Right cardiac atrium (tissue), 5 donors: ENCODE results near the gene MTUS2. TPM values are rescaled to one million over a fixed set of nuclear protein-coding genes. Genes with fewer than 3 reads are reported as not detected.
A peak's percentile ranks its signal among the peaks of the same experiment; 100 is the strongest.

Source experiments
- ATAC-seq, 2 donors: fragments of 200-7000 bp; cut with Tn5 transposase; one replicate each; pipeline versions ENCODE4 v1.8.0 to v1.9.1; 2020; ENCODE audit warnings: moderate library complexity in 2 of 2, mild to moderate bottlenecking in 1 of 2
- DNase-seq, 3 donors: peaks; one replicate each; pipeline ENCODE4 v3.0.0-alpha.2; 2020
- H3K27ac ChIP-seq: one replicate; pipeline ENCODE4 v1.5.1; 2013; ENCODE audit warnings: mild to moderate bottlenecking, low read length, control low read depth, moderate library complexity
- H3K27me3 ChIP-seq: one replicate; pipeline ENCODE4 v1.6.1; 2013; ENCODE audit not compliant: control insufficient read depth, insufficient read depth
- H3K4me1 ChIP-seq: one replicate; pipeline ENCODE4 v1.6.1; 2013; ENCODE audit warnings: low read length; ENCODE audit not compliant: control insufficient read depth, insufficient read depth
- H3K4me3 ChIP-seq: one replicate; pipeline ENCODE4 v1.5.1; 2013; ENCODE audit warnings: low read length, control low read depth
- H3K9me3 ChIP-seq: one replicate; pipeline ENCODE4 v1.6.1; 2013; ENCODE audit warnings: low read length; ENCODE audit not compliant: control insufficient read depth
- WGBS: extraction: QIAGEN DNeasy Blood & Tissue Kit; methylation state at CpG from one replicate; pipeline ENCODE4 v1.1.7; 2013; 5-methylcytosine and 5-hydroxymethylcytosine counted together
- intact Hi-C, 4 donors: fragments of 100-400 bp; cut with DNase I; formaldehyde crosslinking; loops; one replicate each; pipeline versions ENCODE4 v1.11.0 to v1.14.0; 2022 to 2023
- polyA plus RNA-seq: library from polyadenylated mRNA; stranded (reverse); fragments of 200-250 nt; gene quantifications from one replicate; pipeline ENCODE4 v1.2.3, GENCODE V29; 2013
- total RNA-seq, 4 donors: library from RNA; stranded (reverse); fragmentation: NEBNext Ultra II Directional; extraction: Animal tissue kit (Norgen Biotek cat#: 25700); gene quantifications; one replicate each; pipeline ENCODE4 v1.2.1, GENCODE V29; 2021
- donor health status: healthy with polysubstance abuse.
- donor health status: DM: no; HTN: yes; CAD: no.
- donor health status: DM: no; HTN: no; CAD: no.
- donor health status: DM: no; HTN: yes; CAD: no; lungs with severe emphysema.
- donor health status: DM: yes; HTN: yes; CAD: no.

The MTUS2 gene
- total and polyA plus RNA-seq, 5 donors, result 25.9 to 139 (median 79.1) TPM

- 49% methylated on average over 1 of the region's 1 CpG for WGBS
- ATAC-seq (peak in 1 of 2 donors; percentile 14), DNase-seq (no peak)
- Histone ChIP-seq H3K9me3 (no peaks in the 10 kb centered on the region), H3K4me1 (peaks cover 12% of the 10 kb centered on the region), H3K27me3 (no peaks in the 10 kb centered on the region), H3K27ac (peak overlapping the region; percentile 99), H3K4me3 (no peak overlapping the region)
- intact Hi-C loops, result no loop called here
Observed at GRCh38 chr13:29436291-29436690, 616.2 kb downstream of the MTUS2 start.

- peak in 1 of 3 donors; percentile 18 for DNase-seq
Observed at GRCh38 chr13:29436721-29437280, 616.7 kb downstream of the MTUS2 start.

DNA sequence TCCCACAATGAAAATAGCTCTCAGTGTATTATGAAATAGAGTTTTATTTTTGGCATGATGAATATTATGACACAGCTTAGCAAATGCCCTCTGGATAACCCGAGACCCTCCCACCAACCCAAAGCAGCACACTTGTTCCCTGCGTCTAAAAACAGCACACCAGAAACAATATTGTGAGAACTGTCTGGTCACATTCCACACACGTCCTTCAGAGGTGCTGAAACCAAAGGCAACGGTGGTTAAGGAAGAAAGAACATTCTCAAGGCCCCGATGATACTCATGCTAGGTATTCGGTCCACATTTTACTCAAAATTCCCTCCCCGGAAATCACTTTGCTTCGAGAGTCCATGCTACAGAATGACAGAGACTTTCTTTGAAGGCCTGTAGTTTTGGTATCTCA, 618.6 kb downstream of the MTUS2 start:
- Histone ChIP-seq H3K27ac (peak overlapping the region; percentile 48), H3K9me3 (no peaks in the 10 kb centered on the region), H3K27me3 (no peaks in the 10 kb centered on the region), H3K4me1 (peaks cover 14% of the 10 kb centered on the region), H3K4me3 (no peak overlapping the region)
- intact Hi-C loops, result no loop called here
- DNase-seq (peak in 1 of 3 donors; percentile 48), ATAC-seq (peak; percentile 74 to 76)
- 44% methylated on average over 8 of the region's 8 CpGs for WGBS

More at GRCh38 chr13:29436721-29437280, 616.7 kb downstream of the MTUS2 start:
- intact Hi-C loops, result no loop called here
- Histone ChIP-seq H3K4me3 (no peak overlapping the region), H3K27me3 (no peaks in the 10 kb centered on the region), H3K27ac (peak overlapping the region; percentile 99), H3K4me1 (peaks cover 12% of the 10 kb centered on the region), H3K9me3 (no peaks in the 10 kb centered on the region)
- WGBS, result 38% methylated on average over 3 of the region's 3 CpGs
- ATAC-seq, result no peak

GRCh38 chr13:29439601-29440388, 619.7 kb downstream of the MTUS2 start:
- Histone ChIP-seq H3K4me1 (peaks cover 11% of the 10 kb centered on the region), H3K4me3 (no peak overlapping the region), H3K27ac (peak overlapping the region; percentile 1), H3K27me3 (no peaks in the 10 kb centered on the region), H3K9me3 (no peaks in the 10 kb centered on the region)
- intact Hi-C loops, result no loop called here
- DNase-seq (no peak), ATAC-seq (no peak)
- 62% methylated on average over 10 of the region's 10 CpGs for WGBS

- H3K4me3 ChIP-seq, result no peak overlapping the region
- 68% methylated on average over 5 of the region's 5 CpGs for WGBS
- DNase-seq (no peak), ATAC-seq (no peak)
- H3K27ac ChIP-seq, result peak overlapping the region; percentile 11
- H3K4me1 ChIP-seq, result peaks cover 5% of the 10 kb centered on the region
- no peaks in the 10 kb centered on the region for H3K9me3 ChIP-seq
- intact Hi-C loops, result no loop called here
- no peaks in the 10 kb centered on the region for H3K27me3 ChIP-seq
Observed at GRCh38 chr13:29441306-29441705, 621.2 kb downstream of the MTUS2 start.

DNA sequence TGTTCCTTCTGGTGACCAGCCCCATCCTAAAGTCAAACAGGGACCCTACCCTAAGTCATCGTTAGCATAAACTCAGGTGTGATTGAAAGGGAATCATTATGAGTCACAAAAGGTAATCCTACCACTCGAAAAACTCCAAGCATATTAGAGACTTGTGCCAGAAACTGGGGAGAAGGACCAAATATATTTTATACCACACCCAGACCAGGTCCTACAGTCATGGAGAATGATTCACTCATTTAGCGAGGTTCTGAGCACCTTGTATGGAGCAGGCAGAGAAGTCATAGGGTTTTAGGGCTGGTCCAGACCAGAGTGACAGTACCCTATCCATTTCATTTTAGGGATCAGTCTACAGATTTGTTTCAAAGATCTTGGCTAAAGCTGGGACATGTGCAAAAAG, 625.9 kb downstream of the MTUS2 start:
- peaks cover 2% of the 10 kb centered on the region for H3K4me1 ChIP-seq
- WGBS, result 91% methylated on average over 3 of the region's 3 CpGs
- no peak for ATAC-seq
- no peaks in the 10 kb centered on the region for H3K27me3 ChIP-seq
- H3K9me3 ChIP-seq, result no peaks in the 10 kb centered on the region
- no peak for DNase-seq
- no peak overlapping the region for H3K27ac ChIP-seq
- intact Hi-C loops, result no loop called here
- H3K4me3 ChIP-seq, result no peak overlapping the region

GRCh38 chr13:29448174-29448573, 628.0 kb downstream of the MTUS2 start:
- DNase-seq, result no peak

DNA sequence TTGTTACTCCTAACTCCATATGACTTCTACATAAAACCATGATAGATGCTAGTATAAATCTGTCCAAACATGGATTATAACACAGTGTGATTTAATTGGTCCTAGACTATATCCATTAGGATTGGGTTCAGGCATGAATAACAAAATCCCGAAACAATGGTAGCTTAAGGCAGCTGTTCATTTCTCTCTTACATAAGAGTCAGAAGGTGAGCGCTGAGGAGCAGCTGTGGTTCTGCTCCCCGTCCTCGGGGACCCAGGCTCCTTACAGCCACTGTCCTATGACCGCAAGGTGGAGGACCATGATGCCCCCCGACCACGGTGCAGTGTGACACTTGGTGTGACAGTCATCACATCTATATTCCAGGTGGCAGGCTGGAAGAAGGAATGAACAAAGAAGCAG, 629.6 kb downstream of the MTUS2 start:
- H3K4me1 ChIP-seq, result no peaks in the 10 kb centered on the region
- no peaks in the 10 kb centered on the region for H3K27me3 ChIP-seq
- WGBS, result 91% methylated on average over 7 of the region's 7 CpGs
- no peak for ATAC-seq
- no peak overlapping the region for H3K4me3 ChIP-seq
- no peaks in the 10 kb centered on the region for H3K9me3 ChIP-seq
- H3K27ac ChIP-seq, result no peak overlapping the region
- intact Hi-C loops, result no loop called here
- DNase-seq, result no peak

More at GRCh38 chr13:29448174-29448573, 628.0 kb downstream of the MTUS2 start:
- H3K27me3 ChIP-seq, result no peaks in the 10 kb centered on the region
- no peaks in the 10 kb centered on the region for H3K4me1 ChIP-seq
- no peak for ATAC-seq
- intact Hi-C loops, result no loop called here
- H3K9me3 ChIP-seq, result no peaks in the 10 kb centered on the region
- peak overlapping the region; percentile 20 for H3K27ac ChIP-seq
- H3K4me3 ChIP-seq, result no peak overlapping the region
- 58% methylated on average over 2 of the region's 2 CpGs for WGBS

DNA sequence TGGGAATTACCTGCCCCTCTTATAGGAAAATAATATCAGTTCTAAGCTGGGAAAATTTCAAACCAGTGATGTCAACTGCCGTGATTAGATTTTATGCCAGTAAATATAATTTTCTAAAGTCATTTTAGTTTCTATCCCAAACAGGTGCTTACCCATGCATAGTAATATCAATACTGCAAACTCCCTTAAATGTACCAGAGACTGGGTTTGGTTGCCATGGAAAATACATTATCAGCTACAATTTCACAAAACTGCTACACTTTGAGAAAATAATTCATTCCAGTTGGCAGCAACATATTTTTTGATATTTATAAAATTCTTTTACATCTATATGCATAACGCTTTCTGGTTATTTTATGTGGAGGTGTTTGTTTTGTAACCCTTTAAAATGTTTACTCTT, 631.8 kb downstream of the MTUS2 start:
- DNase-seq, result no peak
- Histone ChIP-seq H3K27me3 (no peaks in the 10 kb centered on the region), H3K27ac (no peak overlapping the region), H3K9me3 (no peaks in the 10 kb centered on the region), H3K4me1 (no peaks in the 10 kb centered on the region), H3K4me3 (no peak overlapping the region)
- ATAC-seq, result no peak
- WGBS, result 84% methylated on average over 2 of the region's 2 CpGs
- intact Hi-C loops, result no loop called here

DNA sequence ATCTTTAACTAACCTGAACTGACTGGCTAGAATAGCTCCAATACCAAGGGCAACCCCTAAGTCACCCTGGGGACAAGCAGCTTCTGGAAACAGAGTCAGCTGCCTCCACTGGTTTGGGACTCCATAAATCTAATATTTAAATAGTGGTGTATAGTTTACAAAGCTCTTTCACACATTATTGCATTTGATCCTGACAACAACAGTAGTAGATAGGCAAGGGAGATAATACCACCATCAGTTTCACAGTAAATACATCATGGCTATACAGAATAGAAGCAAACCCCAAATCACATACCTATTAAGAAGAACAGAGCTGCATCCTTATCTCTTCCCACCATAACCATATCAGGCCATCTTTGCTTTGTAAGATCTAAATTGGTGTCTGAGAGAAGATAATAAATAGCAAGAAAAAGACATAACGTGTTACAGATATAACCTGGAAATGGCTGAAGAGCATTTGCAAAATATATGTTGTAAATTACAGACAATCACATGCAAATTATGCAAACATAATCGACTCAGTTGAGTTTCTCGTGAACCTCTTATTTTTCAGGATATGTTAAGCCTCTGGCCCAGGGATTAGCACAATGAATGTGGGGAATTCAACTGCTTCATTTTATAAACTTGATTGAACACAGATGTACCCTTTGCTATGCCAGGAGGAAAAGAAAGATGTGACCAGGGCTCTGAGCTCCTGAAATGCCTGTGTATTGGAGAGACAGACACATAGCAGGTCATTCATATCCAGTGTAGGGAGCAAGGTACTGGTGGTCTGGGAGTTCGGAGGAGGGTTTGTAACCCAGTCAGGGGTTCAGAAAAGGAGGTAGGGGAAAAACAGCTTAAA, 632.9 kb downstream of the MTUS2 start:
- DNase-seq (no peak), ATAC-seq (no peak)
- intact Hi-C loops, result no loop called here
- H3K27ac ChIP-seq, result no peak overlapping the region
- H3K9me3 ChIP-seq, result no peaks in the 10 kb centered on the region
- WGBS, result 62% methylated on average over 4 of the region's 4 CpGs
- no peaks in the 10 kb centered on the region for H3K4me1 ChIP-seq
- H3K27me3 ChIP-seq, result no peaks in the 10 kb centered on the region
- H3K4me3 ChIP-seq, result no peak overlapping the region

DNA sequence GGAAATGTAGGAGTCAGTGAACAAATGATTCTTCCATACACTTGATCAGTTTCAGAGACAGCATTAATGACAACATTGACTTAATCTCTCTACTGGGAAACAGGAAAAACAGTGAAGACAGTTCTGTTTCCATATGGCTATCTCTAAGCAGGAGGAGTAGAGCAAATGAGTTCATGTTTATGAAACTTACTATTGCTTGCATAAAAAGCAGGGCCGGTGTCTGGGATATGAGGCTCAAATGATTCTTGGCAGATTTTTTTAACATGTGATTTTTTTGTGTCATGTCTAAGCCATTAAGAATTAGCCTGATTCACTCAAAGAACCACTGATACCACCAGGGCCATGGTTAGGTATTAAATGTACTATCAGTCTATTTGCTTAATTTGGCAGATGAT, 633.5 kb downstream of the MTUS2 start:
- H3K4me3 ChIP-seq, result no peak overlapping the region
- no peak overlapping the region for H3K27ac ChIP-seq
- H3K27me3 ChIP-seq, result no peaks in the 10 kb centered on the region
- H3K4me1 ChIP-seq, result no peaks in the 10 kb centered on the region
- intact Hi-C loops, result no loop called here
- no peak for ATAC-seq
- no peak for DNase-seq
- 36% methylated on average over 1 of the region's 1 CpG for WGBS
- H3K9me3 ChIP-seq, result no peaks in the 10 kb centered on the region
